ENCODE measurements around the gene HPSE2. TPM values are rescaled to one million over a fixed set of nuclear protein-coding genes. Genes with fewer than 3 reads are reported as not detected.

HPSE2 gene
- total RNA-seq, 1 experiment from 2014 or later, result not detected

- no peak overlapping the region for H3K27ac ChIP-seq
- no peaks in the 10 kb centered on the region for H3K36me3 ChIP-seq (ENCODE audit: low read depth)
- no peak for TF ChIP-seq CTCF (conservative IDR thresholded peaks at IDR 0.05)
- TF ChIP-seq EZH2 (IDR thresholded peaks at IDR 0.05; ENCODE audit: low read depth), result no peak
- no peaks in the 10 kb centered on the region for H3K79me2 ChIP-seq (ENCODE audit: low read depth)
- no peaks in the 10 kb centered on the region for H3K9me2 ChIP-seq (ENCODE audit: insufficient read depth)
- ChIA-PET CTCF (no interaction called here), POLR2A (ENCODE audit: unreplicated experiment) (interaction anchor here (0.6 kb wide), 1 partner anchor 167 kb away, joined by 6 read pairs; no protein-coding TSS in a partner anchor)
- BruUV-seq (replicated peaks), result no TSS peak
- H3F3A ChIP-seq (ENCODE audit: insufficient read depth, low read depth), result no peaks in the 10 kb centered on the region
- no peaks in the 10 kb centered on the region for H4K20me1 ChIP-seq (ENCODE audit: insufficient read depth)
- H3K4me1 ChIP-seq (replicated peaks; ENCODE audit: insufficient read depth), result peaks cover 12% of the 10 kb centered on the region
- peak; percentile 49 to 82 for DNase-seq
- H3K27me3 ChIP-seq (ENCODE audit: insufficient read depth, low read depth), result no peaks in the 10 kb centered on the region
- H3K9me3 ChIP-seq (ENCODE audit: insufficient read depth, low read depth), result no peaks in the 10 kb centered on the region
- no peak overlapping the region for H3K4me3 ChIP-seq
- H2AFZ ChIP-seq, result no peak overlapping the region
- H3K4me2 ChIP-seq, result no peak overlapping the region
- intact Hi-C loops (cut with micrococcal nuclease; ENCODE audit: unreplicated experiment), result loop anchor here (2.0 to 10.0 kb wide), 2 partner anchors 192 to 546 kb away; partner anchors contain the start of gene LOXL4
Measured at GRCh38 chr10:98460837-98461499, 774.7 kb downstream of the HPSE2 start.

- Histone ChIP-seq H3K9me3 (ENCODE audit: insufficient read depth, low read depth) (no peaks in the 10 kb centered on the region), H2AFZ (no peak overlapping the region), H3F3A (ENCODE audit: insufficient read depth, low read depth) (no peaks in the 10 kb centered on the region), H4K20me1 (ENCODE audit: insufficient read depth) (no peaks in the 10 kb centered on the region), H3K27me3 (ENCODE audit: insufficient read depth, low read depth) (no peaks in the 10 kb centered on the region), H3K4me1 (replicated peaks; ENCODE audit: insufficient read depth) (peaks cover 12% of the 10 kb centered on the region), H3K4me3 (no peak overlapping the region), H3K36me3 (ENCODE audit: low read depth) (no peaks in the 10 kb centered on the region), H3K9me2 (ENCODE audit: insufficient read depth) (no peaks in the 10 kb centered on the region), H3K4me2 (no peak overlapping the region), H3K79me2 (ENCODE audit: low read depth) (no peaks in the 10 kb centered on the region), H3K27ac (no peak overlapping the region)
- CTCF ChIA-PET, result no interaction called here
- POLR2A ChIA-PET (ENCODE audit: unreplicated experiment), result no interaction called here
- no TSS peak for BruUV-seq (replicated peaks)
- TF ChIP-seq CTCF (conservative IDR thresholded peaks at IDR 0.05), result no peak
- no peak for TF ChIP-seq EZH2 (IDR thresholded peaks at IDR 0.05; ENCODE audit: low read depth)
- no peak for DNase-seq
- intact Hi-C loops (cut with micrococcal nuclease; ENCODE audit: unreplicated experiment), result no loop called here
Measured at GRCh38 chr10:98458809-98459784, 776.6 kb downstream of the HPSE2 start.

- H3K36me3 ChIP-seq (ENCODE audit: low read depth), result no peaks in the 10 kb centered on the region
- H3K27ac ChIP-seq, result no peak overlapping the region
- TF ChIP-seq EZH2 (IDR thresholded peaks at IDR 0.05; ENCODE audit: low read depth), result no peak
- TF ChIP-seq CTCF (conservative IDR thresholded peaks at IDR 0.05), result no peak
- H3K9me3 ChIP-seq (ENCODE audit: insufficient read depth, low read depth), result no peaks in the 10 kb centered on the region
- H3K9me2 ChIP-seq (ENCODE audit: insufficient read depth), result no peaks in the 10 kb centered on the region
- ChIA-PET CTCF (no interaction called here), POLR2A (ENCODE audit: unreplicated experiment) (no interaction called here)
- H3F3A ChIP-seq (ENCODE audit: insufficient read depth, low read depth), result no peaks in the 10 kb centered on the region
- no peak for DNase-seq
- no peaks in the 10 kb centered on the region for H4K20me1 ChIP-seq (ENCODE audit: insufficient read depth)
- BruUV-seq (replicated peaks), result no TSS peak
- H3K4me1 ChIP-seq (replicated peaks; ENCODE audit: insufficient read depth), result peaks cover 12% of the 10 kb centered on the region
- H2AFZ ChIP-seq, result no peak overlapping the region
- no peaks in the 10 kb centered on the region for H3K79me2 ChIP-seq (ENCODE audit: low read depth)
- no peak overlapping the region for H3K4me2 ChIP-seq
- H3K4me3 ChIP-seq, result no peak overlapping the region
- H3K27me3 ChIP-seq (ENCODE audit: insufficient read depth, low read depth), result no peaks in the 10 kb centered on the region
- intact Hi-C loops (cut with micrococcal nuclease; ENCODE audit: unreplicated experiment), result no loop called here
Measured at GRCh38 chr10:98457721-98458120, 777.9 kb downstream of the HPSE2 start.

Measured in PC-9 (cell line).